Stimulated activated CD8-positive, alpha-beta memory T cell treated with anti-CD3 and anti-CD28 coated beads, Interleukin-7, amount 100 ng/mL, for 48 hours (primary cell): ENCODE results near the gene RDH14.

Experiments used
- DNase-seq, 2 donors: peaks; one replicate each; pipeline ENCODE4 v3.0.0-alpha.2; 2020; ENCODE audit warnings: low read depth in 1 of 2; ENCODE audit errors: extremely low read depth in 1 of 2

The RDH14 gene, protein sequence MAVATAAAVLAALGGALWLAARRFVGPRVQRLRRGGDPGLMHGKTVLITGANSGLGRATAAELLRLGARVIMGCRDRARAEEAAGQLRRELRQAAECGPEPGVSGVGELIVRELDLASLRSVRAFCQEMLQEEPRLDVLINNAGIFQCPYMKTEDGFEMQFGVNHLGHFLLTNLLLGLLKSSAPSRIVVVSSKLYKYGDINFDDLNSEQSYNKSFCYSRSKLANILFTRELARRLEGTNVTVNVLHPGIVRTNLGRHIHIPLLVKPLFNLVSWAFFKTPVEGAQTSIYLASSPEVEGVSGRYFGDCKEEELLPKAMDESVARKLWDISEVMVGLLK

GRCh38 chr2:18560031-18560796, at the start of gene RDH14:
RDH14 (minus strand) TSS chr2:18560653; CDS start chr2:18560572, 81 bp downstream.
- peak; percentile 81 to 86 for DNase-seq

DNA sequence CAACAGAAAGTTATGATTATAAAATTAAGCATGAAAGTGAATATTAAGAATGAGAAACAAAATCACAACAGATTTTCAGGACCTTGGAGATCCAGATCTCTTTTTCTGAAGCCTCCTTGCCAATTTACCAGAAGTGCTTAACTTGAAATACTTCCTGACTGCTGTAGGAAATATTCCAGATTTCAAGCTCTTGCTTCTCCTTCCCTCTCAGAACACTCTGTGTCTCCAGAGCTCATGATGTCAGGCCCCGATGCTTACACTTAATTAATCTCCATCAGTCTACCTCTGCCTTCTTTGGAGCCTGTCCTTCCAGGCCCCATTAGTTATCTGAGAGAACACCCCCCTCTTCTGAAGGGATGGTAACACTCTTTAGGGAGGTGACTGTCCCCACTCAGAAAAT, 49.6 kb upstream of the RDH14 start:
- DNase-seq = no peak

GRCh38 chr2:18605115-18605514, 44.7 kb upstream of the RDH14 start:
- no peak for DNase-seq

DNA sequence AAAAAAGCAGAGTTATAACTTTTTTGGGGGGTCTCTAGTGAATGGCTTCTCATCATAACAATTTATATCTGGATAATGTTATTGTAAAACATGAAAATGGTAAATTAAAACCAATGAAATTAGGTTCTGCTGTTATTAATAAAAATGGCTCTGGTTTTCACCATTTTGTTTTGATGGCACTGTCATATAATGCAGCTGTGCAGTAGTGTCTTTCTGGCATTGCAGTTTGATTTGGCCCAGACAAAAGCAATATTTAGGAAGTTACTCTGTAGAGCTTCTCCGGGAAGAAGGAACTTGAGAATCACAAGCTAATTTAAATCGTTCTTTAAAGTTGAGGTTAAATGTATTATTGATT, 44.1 kb upstream of the RDH14 start:
- DNase-seq = no peak

DNA sequence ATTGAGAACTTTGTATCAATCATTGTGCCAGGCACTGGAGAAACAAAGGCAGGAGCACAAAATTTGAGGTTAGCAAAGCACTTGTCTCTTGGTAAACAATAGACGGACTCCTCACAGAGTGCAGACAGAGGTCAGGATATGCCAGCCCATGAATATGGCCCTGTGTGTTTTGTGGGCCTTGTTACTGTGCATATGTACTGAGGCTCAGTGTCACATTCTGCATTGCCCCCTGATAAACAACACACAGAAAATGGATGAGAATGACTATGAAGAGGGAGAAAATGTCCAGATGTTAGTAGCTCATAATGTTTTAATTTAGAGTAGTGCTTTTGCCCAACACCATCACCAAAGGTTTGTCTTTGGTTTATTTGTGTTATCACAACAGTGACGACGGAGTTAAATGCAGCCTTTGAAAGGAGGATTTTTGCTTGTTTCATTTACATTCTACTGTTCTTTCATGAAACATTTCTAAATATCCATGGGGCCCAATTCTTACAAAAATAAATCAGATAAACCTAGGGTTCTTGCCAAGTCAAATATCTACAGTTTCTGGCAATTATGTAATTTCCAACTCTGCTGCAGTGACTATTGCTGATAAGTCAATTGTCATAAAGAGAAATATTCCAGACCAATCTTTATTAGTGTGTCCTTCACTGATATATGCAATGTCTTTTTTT, 43.5 kb upstream of the RDH14 start:
- DNase-seq = no peak

DNA sequence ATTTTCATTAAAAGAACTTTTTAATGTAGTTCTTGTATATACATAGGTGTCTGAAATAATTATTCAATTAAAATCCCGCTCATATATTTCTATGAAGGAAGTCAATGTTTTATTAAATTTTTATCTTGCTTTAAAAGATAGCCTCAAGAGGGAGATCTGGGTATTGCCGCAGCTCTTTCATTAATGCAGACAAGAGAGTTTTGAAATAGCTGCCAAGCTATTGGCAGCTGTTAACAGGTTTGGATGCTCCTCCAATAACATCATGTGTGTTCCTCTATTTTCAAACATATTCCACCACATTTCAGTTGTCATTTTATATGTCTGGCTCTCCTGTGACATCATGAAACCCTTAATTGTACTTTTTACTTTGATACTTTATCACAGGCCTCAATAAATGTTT, 41.8 kb upstream of the RDH14 start:
- DNase-seq = no peak

GRCh38 chr2:18600255-18600613, 39.8 kb upstream of the RDH14 start:
- DNase-seq = no peak

DNA sequence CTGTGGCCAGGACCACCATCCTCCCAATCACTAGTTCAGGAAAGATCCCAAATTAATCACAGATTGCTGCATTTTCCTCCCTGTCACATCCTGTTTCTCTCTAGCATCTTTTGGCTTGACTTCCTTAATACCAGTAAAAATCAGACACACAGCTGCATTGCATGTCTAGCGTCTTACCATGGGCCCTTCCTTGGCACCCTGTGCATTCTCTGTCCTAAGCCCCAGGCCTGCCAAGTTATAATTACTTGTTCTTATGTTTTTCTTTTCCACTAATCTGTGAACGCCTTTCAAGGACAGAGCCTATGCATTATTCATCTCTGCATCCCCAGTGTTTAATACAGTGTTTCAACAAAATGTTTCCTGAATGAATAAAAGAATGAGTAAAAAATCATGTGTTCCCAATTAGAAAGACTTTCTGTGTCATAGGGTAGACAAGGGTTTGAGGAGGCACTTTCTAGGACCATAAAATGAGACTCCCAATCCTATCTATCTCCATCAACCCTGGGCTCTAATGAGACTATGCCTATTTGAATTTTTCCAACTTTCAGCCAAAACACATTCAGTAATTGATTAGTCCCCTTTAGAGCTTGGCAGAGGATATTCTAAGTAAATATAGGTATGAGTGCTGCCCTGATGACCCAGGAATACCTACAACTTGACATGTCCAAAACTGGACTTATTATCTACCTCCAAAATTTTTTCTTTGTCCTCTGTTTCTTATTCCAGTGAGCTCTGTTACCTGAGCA, 39.2 kb upstream of the RDH14 start:
- no peak for DNase-seq

DNA sequence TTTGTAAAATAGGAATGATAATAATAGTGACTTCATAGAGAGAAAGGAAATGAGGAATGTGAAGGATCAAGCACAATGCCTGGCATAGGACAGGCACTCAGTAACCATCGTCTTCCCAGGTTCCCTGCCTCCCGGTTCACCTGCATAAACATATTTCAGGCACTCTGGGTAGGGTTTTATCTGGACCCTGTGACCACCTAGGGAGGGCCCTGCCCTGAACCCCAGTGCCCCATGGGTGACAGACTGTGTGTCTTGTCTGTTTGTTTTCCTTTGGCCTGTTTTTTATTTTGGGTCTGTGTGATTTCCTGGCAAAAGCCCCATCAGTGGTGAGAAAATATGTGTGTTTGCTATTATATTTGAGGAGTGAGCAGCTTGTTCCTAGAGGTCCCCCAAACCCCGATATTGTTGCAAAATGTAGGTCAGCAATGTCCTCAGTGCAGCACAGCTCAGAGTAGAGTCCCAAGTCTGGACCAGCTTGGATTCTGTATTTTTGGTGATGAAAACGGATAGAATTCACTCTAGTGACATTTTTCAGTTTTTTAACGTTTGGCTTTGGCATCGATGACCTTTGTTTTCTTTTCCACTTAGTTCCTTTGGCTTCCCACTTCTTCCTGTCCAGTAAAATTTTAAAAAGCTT, 38.5 kb upstream of the RDH14 start:
- no peak for DNase-seq

GRCh38 chr2:18597618-18598017, 37.2 kb upstream of the RDH14 start:
- no peak for DNase-seq

DNA sequence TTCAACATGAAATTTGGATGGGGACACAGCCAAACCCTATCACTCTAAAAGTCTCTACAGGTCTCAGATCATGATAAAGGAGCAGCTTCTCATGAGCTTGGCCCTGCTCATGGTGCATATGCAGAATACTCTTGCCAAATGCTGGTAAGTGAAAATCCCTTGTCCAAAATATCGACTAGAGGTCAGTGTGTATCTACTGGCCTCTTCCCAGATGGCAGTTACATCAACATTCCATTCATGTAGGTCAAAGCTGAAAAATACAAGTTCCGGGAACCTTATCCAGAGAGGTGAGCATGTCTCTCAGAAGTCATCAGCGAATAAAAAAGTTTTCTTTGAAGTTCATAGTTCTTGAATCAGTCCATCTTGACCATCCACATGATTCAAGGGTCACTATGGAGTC, 36.5 kb upstream of the RDH14 start:
- DNase-seq = no peak

DNA sequence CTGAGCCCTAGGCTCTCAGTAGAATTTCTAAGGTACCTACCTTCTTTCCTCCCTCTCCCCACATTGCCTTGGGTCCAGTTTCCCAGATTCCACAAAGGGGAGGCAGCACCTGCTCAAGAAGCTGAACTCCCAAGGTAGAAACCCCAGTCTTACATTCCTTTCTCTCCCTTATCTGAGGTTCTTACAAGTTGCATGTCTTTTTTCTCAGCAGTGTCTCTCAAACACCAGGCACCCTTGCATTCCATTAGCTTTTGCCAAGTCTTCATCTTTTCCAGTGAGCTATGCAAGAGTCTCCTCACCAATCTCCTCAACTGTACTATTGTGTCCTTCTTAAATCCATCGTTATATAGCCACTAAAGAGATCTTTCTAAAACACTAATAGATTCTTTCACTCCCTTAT, 33.0 kb upstream of the RDH14 start:
- no peak for DNase-seq

DNA sequence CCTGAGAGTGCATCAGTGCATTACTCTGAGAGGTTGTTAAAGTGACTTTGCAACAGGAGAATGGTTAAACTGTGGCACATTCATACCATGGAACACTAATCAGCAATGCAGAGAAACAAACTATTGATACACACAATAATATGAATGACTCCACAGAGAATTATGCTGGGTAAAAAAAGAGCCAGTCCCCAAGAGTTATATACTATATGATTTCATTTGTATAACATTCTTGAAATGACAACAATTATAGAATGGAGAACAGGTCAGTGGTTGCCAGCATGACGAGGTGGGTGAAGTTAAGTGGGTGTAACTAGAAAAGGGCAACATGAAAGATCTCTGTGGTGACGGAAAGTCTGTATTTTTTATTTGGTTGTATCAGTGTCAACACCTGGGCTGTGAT, 31.9 kb upstream of the RDH14 start:
- no peak for DNase-seq

- DNase-seq = no peak
Observed at GRCh38 chr2:18589354-18589753, 28.9 kb upstream of the RDH14 start, which contains the start of gene NT5C1B. NT5C1B (minus strand) TSS chr2:18589569; CDS start chr2:18589468, 101 bp downstream.

- no peak for DNase-seq
Observed at GRCh38 chr2:18588802-18589201, 28.3 kb upstream of the RDH14 start.

GRCh38 chr2:18588049-18588448, 27.6 kb upstream of the RDH14 start:
- no peak for DNase-seq

DNA sequence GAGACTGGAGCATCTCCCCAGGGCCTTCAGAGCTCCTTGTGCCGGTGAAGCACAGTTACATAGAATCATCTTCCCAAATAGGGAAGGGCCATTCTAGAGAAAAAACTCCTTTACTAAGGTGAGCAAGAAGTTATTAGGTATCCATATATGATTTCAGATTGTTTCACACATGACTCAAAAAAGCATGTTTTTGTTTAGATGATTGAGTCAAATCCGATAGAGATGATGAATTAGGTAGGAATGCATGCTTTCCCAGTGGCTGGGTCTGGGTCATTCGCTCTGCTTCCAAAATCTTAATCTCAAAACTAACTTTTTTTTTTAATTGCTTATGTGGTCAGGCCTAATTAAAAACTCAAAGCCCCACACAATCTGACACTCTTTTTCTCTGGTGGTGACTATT, 25.1 kb upstream of the RDH14 start:
- DNase-seq = no peak

GRCh38 chr2:18584608-18584954, 24.1 kb upstream of the RDH14 start:
- DNase-seq = no peak

GRCh38 chr2:18583905-18584607, 23.6 kb upstream of the RDH14 start:
- no peak for DNase-seq

GRCh38 chr2:18580606-18581005, 20.2 kb upstream of the RDH14 start:
- no peak for DNase-seq
